CD4-positive, alpha-beta T cell (primary cell): ENCODE results near the gene MLYCD. TPM values are rescaled to one million over a fixed set of nuclear protein-coding genes. Genes with fewer than 3 reads are reported as not detected.

Experiments
- ATAC-seq: fragments of 200-7000 bp; cut with Tn5 transposase; one replicate; pipeline ENCODE4 v1.10.0; 2022; ENCODE audit warnings: mild to moderate bottlenecking; ENCODE audit not compliant: poor library complexity
- CTCF ChIA-PET: fragments of 350-600 bp; sonication (Branson Sonifier 250); formaldehyde crosslinking; loops from one replicate; lab custom pipeline; 2021; ENCODE audit warnings: antibody characterized with exemption, inconsistent platforms; lab: Charles Lee
- POLR2A ChIA-PET: fragments of 350-600 bp; sonication (Branson Sonifier 250); formaldehyde crosslinking; loops from one replicate; lab custom pipeline; 2021; ENCODE audit warnings: antibody characterized with exemption, inconsistent platforms; lab: Charles Lee
- DNase-seq, 14 experiments: peaks; one replicate each; pipeline ENCODE4 v3.0.0-alpha.2; 2013 to 2020; ENCODE audit warnings: mixed read lengths in 2 of 14
- H3K27ac ChIP-seq, 2 donors: one replicate each; pipeline versions ENCODE4 v1.5.1 to v1.7.0; 2013; ENCODE audit warnings: low read length in 2 of 2, low read depth in 1 of 2, mild to moderate bottlenecking in 1 of 2
- H3K27me3 ChIP-seq, 2 experiments: 1 replicate in 1 of 2; 2 replicates in 1 of 2; pipeline versions ENCODE4 v1.6.1 to v1.7.0; 2013; ENCODE audit warnings: low read length in 2 of 2, control low read depth in 1 of 2, mild to moderate bottlenecking in 1 of 2, moderate library complexity in 1 of 2; ENCODE audit not compliant: insufficient read depth in 2 of 2, control insufficient read depth in 1 of 2
- H3K36me3 ChIP-seq: one replicate; pipeline ENCODE4 v1.6.1; 2013; ENCODE audit warnings: low read length, control low read depth; ENCODE audit not compliant: insufficient read depth
- H3K4me1 ChIP-seq: one replicate; pipeline ENCODE4 v1.6.1; 2013; ENCODE audit warnings: low read length, control low read depth; ENCODE audit not compliant: insufficient read depth
- H3K4me3 ChIP-seq: one replicate; pipeline ENCODE4 v1.5.1; 2013; ENCODE audit warnings: mild to moderate bottlenecking, low read length, moderate library complexity
- H3K9me3 ChIP-seq, 2 experiments: 1 replicate in 1 of 2; 2 replicates in 1 of 2; pipeline versions ENCODE4 v1.6.1 to v1.7.0; 2013; ENCODE audit warnings: low read length in 2 of 2, mild to moderate bottlenecking in 2 of 2, control low read depth in 1 of 2, moderate library complexity in 1 of 2; ENCODE audit not compliant: control insufficient read depth in 1 of 2, insufficient read depth in 1 of 2
- H3K27ac Mint-ChIP-seq: one replicate; pipeline ENCODE4 v1.8.0; 2020; ENCODE audit warnings: mixed read lengths
- H3K27me3 Mint-ChIP-seq: one replicate; pipeline ENCODE4 v1.8.0; 2021; ENCODE audit warnings: mixed read lengths
- H3K36me3 Mint-ChIP-seq: one replicate; pipeline ENCODE4 v1.8.0; 2021; ENCODE audit warnings: low read depth, mixed read lengths
- H3K4me1 Mint-ChIP-seq: one replicate; pipeline ENCODE4 v1.8.0; 2021; ENCODE audit warnings: low read depth, mixed read lengths
- H3K4me3 Mint-ChIP-seq: one replicate; pipeline ENCODE4 v1.8.0; 2020; ENCODE audit warnings: mild to moderate bottlenecking, mixed read lengths
- H3K9me3 Mint-ChIP-seq: one replicate; pipeline ENCODE4 v1.8.0; 2020; ENCODE audit warnings: mixed read lengths
- CTCF ChIP-seq: fragments of 200-600 bp; IDR thresholded peaks from one replicate; pipeline ENCODE4 v1.8.0; 2022; ENCODE audit warnings: antibody characterized with exemption, mild to moderate bottlenecking
- intact Hi-C, 2 experiments: fragments of 100-400 bp; cut with DNase I in 1 of 2; cut with micrococcal nuclease in 1 of 2; formaldehyde crosslinking; loops; one replicate each; pipeline versions ENCODE4 v1.15.1 to v1.9.0; 2023 to 2025; cut with DNase I, micrococcal nuclease
- total RNA-seq, 174 experiments: library from RNA in 2 of 174; stranded (reverse) in 2 of 174; gene quantifications; one replicate each; pipeline ENCODE4 v1.2.3 and lab custom pipeline; 2021 to 2026

Gene MLYCD
- total RNA-seq, 2 experiments from 2014 or later: 4.7 to 5.3 TPM

- peaks cover 17% of the 10 kb centered on the region for H3K4me1 ChIP-seq
- H3K36me3 Mint-ChIP-seq: no peaks in the 10 kb centered on the region
Observed at GRCh38 chr16:83953796-83954576, 55.1 kb downstream of the MLYCD start.

GRCh38 chr16:83954577-83955016, 55.7 kb downstream of the MLYCD start:
- H3K36me3 ChIP-seq: no peaks in the 10 kb centered on the region
- ChIA-PET CTCF (no interaction called here), POLR2A (no interaction called here)
- peaks cover 17% of the 10 kb centered on the region for H3K4me1 ChIP-seq
- H3K4me3 Mint-ChIP-seq: no peak overlapping the region
- H3K4me1 Mint-ChIP-seq: peaks cover 12% of the 10 kb centered on the region
- intact Hi-C loops: loop anchor here in 1 of 2 experiments (5.0 kb wide), 2 partner anchors 108 to 553 kb away; no protein-coding TSS in a partner anchor
- DNase-seq (peak in 2 of 14 experiments; percentile 33 to 57), ATAC-seq (no peak)
- no peak overlapping the region for H3K27ac Mint-ChIP-seq
- H3K27ac ChIP-seq: no peak overlapping the region
- no peaks in the 10 kb centered on the region for H3K36me3 Mint-ChIP-seq
- H3K9me3 ChIP-seq: peaks cover 0 to 19% of the 10 kb centered on the region in 2 experiments
- H3K9me3 Mint-ChIP-seq: no peaks in the 10 kb centered on the region
- TF ChIP-seq CTCF: no peak
- H3K27me3 ChIP-seq: peaks cover 36 to 39% of the 10 kb centered on the region in 2 experiments
- peaks cover 33% of the 10 kb centered on the region for H3K27me3 Mint-ChIP-seq
- no peak overlapping the region for H3K4me3 ChIP-seq

More at GRCh38 chr16:83953796-83954576, 55.1 kb downstream of the MLYCD start:
- Mint-ChIP-seq H3K4me1 (peaks cover 12% of the 10 kb centered on the region), H3K4me3 (peak overlapping the region; percentile 62), H3K27ac (no peak overlapping the region), H3K9me3 (no peaks in the 10 kb centered on the region), H3K27me3 (peaks cover 33% of the 10 kb centered on the region)
- H3K27me3 ChIP-seq: peaks cover 36 to 39% of the 10 kb centered on the region in 2 experiments
- intact Hi-C loops: no loop called here
- H3K36me3 ChIP-seq: no peaks in the 10 kb centered on the region
- no peak overlapping the region for H3K27ac ChIP-seq
- POLR2A ChIA-PET: no interaction called here
- no peak for TF ChIP-seq CTCF
- DNase-seq (peak in 2 of 14 experiments; percentile 8 to 29), ATAC-seq (peak; percentile 66)
- no peak overlapping the region for H3K4me3 ChIP-seq
- CTCF ChIA-PET: no interaction called here
- H3K9me3 ChIP-seq: peaks cover 0 to 19% of the 10 kb centered on the region in 2 experiments

GRCh38 chr16:83955218-83956130, 56.6 kb downstream of the MLYCD start:
- ChIA-PET POLR2A (no interaction called here), CTCF (no interaction called here)
- no peak for DNase-seq
- no peak overlapping the region for H3K4me3 Mint-ChIP-seq
- H3K27me3 ChIP-seq: peaks cover 36 to 39% of the 10 kb centered on the region in 2 experiments
- ATAC-seq: no peak
- TF ChIP-seq CTCF: no peak
- H3K27ac Mint-ChIP-seq: no peak overlapping the region
- peaks cover 0 to 19% of the 10 kb centered on the region in 2 experiments for H3K9me3 ChIP-seq
- no peaks in the 10 kb centered on the region for H3K36me3 ChIP-seq
- H3K4me3 ChIP-seq: no peak overlapping the region
- peaks cover 33% of the 10 kb centered on the region for H3K27me3 Mint-ChIP-seq
- H3K4me1 Mint-ChIP-seq: peaks cover 12% of the 10 kb centered on the region
- no peaks in the 10 kb centered on the region for H3K9me3 Mint-ChIP-seq
- H3K27ac ChIP-seq: no peak overlapping the region
- peaks cover 17% of the 10 kb centered on the region for H3K4me1 ChIP-seq
- H3K36me3 Mint-ChIP-seq: no peaks in the 10 kb centered on the region
- intact Hi-C loops: loop anchor here (1.0 to 5.0 kb wide), 4 partner anchors 107 to 552 kb away; no protein-coding TSS in a partner anchor
